ENCODE results near the gene PFDN5. TPM values are rescaled to one million over a fixed set of nuclear protein-coding genes. Genes with fewer than 3 reads are reported as not detected.

PFDN5 gene
- total and polyA plus RNA-seq, 9 of the 15 experiments (the other 6 are each of a cell fraction or from before 2014, with no cell fraction given) = 361 to 1,636 (median 742) TPM

DNA sequence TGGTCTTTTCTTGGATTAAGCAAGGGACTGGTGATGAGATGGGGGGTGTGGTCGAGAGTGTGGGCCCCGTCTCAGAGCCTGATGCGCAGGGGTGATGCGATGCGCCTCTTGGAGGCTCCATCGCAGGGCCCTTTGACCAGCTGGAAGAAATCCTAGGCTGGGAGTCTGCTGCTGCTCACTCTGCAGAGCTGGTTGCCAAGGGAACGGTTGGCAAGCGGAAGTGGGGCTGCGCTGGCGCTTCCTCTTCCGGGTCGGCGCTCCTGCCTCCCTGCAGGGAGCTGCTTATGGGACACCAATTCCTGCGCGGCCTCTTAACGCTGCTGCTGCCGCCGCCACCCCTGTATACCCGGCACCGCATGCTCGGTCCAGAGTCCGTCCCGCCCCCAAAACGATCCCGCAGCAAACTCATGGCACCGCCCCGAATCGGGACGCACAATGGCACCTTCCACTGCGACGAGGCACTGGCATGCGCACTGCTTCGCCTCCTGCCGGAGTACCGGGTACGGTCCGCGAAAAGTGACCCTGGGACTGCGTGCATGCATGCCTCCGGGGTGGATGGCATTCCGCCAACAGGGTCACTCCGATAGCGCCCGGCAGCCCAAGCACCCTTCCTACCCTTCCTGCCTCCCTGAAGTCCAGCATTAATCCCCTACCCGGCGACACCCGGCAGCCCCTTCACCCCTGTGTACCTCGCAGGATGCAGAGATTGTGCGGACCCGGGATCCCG lies 4.3 kb downstream of the PFDN5 start, which contains the start of gene MYG1 (continued):
- TF ChIP-seq, protein P1, sequence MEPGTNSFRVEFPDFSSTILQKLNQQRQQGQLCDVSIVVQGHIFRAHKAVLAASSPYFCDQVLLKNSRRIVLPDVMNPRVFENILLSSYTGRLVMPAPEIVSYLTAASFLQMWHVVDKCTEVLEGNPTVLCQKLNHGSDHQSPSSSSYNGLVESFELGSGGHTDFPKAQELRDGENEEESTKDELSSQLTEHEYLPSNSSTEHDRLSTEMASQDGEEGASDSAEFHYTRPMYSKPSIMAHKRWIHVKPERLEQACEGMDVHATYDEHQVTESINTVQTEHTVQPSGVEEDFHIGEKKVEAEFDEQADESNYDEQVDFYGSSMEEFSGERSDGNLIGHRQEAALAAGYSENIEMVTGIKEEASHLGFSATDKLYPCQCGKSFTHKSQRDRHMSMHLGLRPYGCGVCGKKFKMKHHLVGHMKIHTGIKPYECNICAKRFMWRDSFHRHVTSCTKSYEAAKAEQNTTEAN (CRISPR knock-in tag; IDR thresholded peaks at IDR 0.05) = no peak
- TF ChIP-seq NR4A1 (CRISPR knock-in tag; IDR thresholded peaks at IDR 0.05) (no peak), NR4A1 (tag; IDR thresholded peaks at IDR 0.05) (no peak), HDAC2 (IDR thresholded peaks at IDR 0.05) (no peak), BRCA1 (IDR thresholded peaks at IDR 0.05) (no peak), BRCA1 (CRISPR knock-in tag; IDR thresholded peaks at IDR 0.05) (0 out of 2 replicates have a peak, but pooled peaks have one; percentile 39), RFX5 (IDR thresholded peaks at IDR 0.05; ENCODE audit: low read depth, low read length) (no peak), CHD2 (IDR thresholded peaks at IDR 0.05; ENCODE audit: low read depth, low read length) (no peak), SMAD1 (IDR thresholded peaks at IDR 0.05; ENCODE audit: low read depth, low read length, partially characterized antibody) (no peak), THRAP3 (IDR thresholded peaks at IDR 0.05; ENCODE audit: borderline replicate concordance) (no peak), RFX1 (IDR thresholded peaks at IDR 0.05) (peak; percentile 54), HMGN3 (IDR thresholded peaks at IDR 0.05; ENCODE audit: borderline replicate concordance, extremely low read depth, insufficient read length, low read depth, low read length) (peak; percentile 29)
- TF ChIP-seq, protein P2, sequence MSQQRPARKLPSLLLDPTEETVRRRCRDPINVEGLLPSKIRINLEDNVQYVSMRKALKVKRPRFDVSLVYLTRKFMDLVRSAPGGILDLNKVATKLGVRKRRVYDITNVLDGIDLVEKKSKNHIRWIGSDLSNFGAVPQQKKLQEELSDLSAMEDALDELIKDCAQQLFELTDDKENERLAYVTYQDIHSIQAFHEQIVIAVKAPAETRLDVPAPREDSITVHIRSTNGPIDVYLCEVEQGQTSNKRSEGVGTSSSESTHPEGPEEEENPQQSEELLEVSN (IDR thresholded peaks at IDR 0.05; ENCODE audit: borderline replicate concordance in 1 of 2, extremely low read depth in 1 of 2, insufficient read depth in 1 of 2, insufficient read length in 1 of 2, low read depth in 1 of 2, low read length in 1 of 2, poor library complexity in 1 of 2, severe bottlenecking in 1 of 2) = no peak
- TF ChIP-seq, protein P3, sequence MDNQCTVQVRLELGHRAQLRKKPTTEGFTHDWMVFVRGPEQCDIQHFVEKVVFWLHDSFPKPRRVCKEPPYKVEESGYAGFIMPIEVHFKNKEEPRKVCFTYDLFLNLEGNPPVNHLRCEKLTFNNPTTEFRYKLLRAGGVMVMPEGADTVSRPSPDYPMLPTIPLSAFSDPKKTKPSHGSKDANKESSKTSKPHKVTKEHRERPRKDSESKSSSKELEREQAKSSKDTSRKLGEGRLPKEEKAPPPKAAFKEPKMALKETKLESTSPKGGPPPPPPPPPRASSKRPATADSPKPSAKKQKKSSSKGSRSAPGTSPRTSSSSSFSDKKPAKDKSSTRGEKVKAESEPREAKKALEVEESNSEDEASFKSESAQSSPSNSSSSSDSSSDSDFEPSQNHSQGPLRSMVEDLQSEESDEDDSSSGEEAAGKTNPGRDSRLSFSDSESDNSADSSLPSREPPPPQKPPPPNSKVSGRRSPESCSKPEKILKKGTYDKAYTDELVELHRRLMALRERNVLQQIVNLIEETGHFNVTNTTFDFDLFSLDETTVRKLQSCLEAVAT (IDR thresholded peaks at IDR 0.05) = peak in 1 of 2 experiments; percentile 35; a peak in 1 of 4 replicates
- TF ChIP-seq, protein P4, sequence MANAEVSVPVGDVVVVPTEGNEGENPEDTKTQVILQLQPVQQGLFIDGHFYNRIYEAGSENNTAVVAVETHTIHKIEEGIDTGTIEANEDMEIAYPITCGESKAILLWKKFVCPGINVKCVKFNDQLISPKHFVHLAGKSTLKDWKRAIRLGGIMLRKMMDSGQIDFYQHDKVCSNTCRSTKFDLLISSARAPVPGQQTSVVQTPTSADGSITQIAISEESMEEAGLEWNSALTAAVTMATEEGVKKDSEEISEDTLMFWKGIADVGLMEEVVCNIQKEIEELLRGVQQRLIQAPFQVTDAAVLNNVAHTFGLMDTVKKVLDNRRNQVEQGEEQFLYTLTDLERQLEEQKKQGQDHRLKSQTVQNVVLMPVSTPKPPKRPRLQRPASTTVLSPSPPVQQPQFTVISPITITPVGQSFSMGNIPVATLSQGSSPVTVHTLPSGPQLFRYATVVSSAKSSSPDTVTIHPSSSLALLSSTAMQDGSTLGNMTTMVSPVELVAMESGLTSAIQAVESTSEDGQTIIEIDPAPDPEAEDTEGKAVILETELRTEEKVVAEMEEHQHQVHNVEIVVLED (CRISPR knock-in tag; IDR thresholded peaks at IDR 0.05) = no peak
- TF ChIP-seq, protein P5, sequence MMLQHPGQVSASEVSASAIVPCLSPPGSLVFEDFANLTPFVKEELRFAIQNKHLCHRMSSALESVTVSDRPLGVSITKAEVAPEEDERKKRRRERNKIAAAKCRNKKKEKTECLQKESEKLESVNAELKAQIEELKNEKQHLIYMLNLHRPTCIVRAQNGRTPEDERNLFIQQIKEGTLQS (IDR thresholded peaks at IDR 0.05) = peak; percentile 6; the same call in 1 of the 2 replicates
- TF ChIP-seq, protein P5 (CRISPR knock-in tag; conservative IDR thresholded peaks at IDR 0.05) = no peak

Data from K562 (cell line).